Esophagus muscularis mucosa (tissue), 4 donors: ENCODE data around the gene NODAL. TPM values are rescaled to one million over a fixed set of nuclear protein-coding genes. Genes with fewer than 3 reads are reported as not detected.

Source experiments
- DNase-seq: peaks from one replicate; pipeline ENCODE4 v3.0.0-alpha.2; 2017; ENCODE audit errors: extremely low spot score
- H3K27ac ChIP-seq, 4 donors: fragments of 200-600 bp; sonication (generic); replicated peaks in 1 of 4; 1 replicate in 3 of 4; 2 replicates in 1 of 4; pipeline ENCODE4 v1.5.1; 2016 to 2019; ENCODE audit warnings: mild to moderate bottlenecking in 1 of 4
- H3K27me3 ChIP-seq, 4 donors: fragments of 200-600 bp; sonication (generic); one replicate each; pipeline versions ENCODE4 v1.5.1 to v1.6.0; 2016 to 2019
- H3K36me3 ChIP-seq, 4 donors: fragments of 200-600 bp; sonication (generic); one replicate each; pipeline ENCODE4 v1.5.1; 2016 to 2019
- H3K4me1 ChIP-seq, 4 donors: fragments of 200-600 bp; sonication (generic); one replicate each; pipeline ENCODE4 v1.5.1; 2016 to 2019
- H3K4me3 ChIP-seq, 4 donors: fragments of 200-600 bp; sonication (generic); 1 replicate in 2 of 4; 2 replicates in 2 of 4; pipeline ENCODE4 v1.5.1; 2016 to 2019; ENCODE audit warnings: mild to moderate bottlenecking in 4 of 4, moderate library complexity in 1 of 4
- H3K9me3 ChIP-seq, 4 donors: fragments of 200-600 bp; sonication (generic); 1 replicate in 3 of 4; 2 replicates in 1 of 4; pipeline ENCODE4 v1.5.1; 2016 to 2019
- CTCF ChIP-seq, 3 experiments: fragments of 200-600 bp in 2 of 3; fragments of 450-650 bp in 1 of 3; sonication (generic) in 2 of 3; IDR thresholded peaks; one replicate each; pipeline ENCODE4 v1.5.1; 2017 to 2019; ENCODE audit warnings: antibody characterized with exemption in 3 of 3, mild to moderate bottlenecking in 2 of 3, moderate library complexity in 1 of 3
- EP300 ChIP-seq: sonication (generic); formaldehyde crosslinking; IDR thresholded peaks from one replicate; pipeline ENCODE4 v1.6.1; 2017; ENCODE audit warnings: antibody characterized with exemption
- POLR2A ChIP-seq: fragments of 450-650 bp; IDR thresholded peaks from one replicate; pipeline ENCODE4 v1.6.1; 2017; ENCODE audit warnings: antibody characterized with exemption, moderate library complexity, mild to moderate bottlenecking, low read depth
- POLR2AphosphoS5 ChIP-seq, 2 donors: sonication (generic); formaldehyde crosslinking; IDR thresholded peaks; one replicate each; pipeline ENCODE4 v1.6.1; 2017; ENCODE audit warnings: antibody characterized with exemption in 2 of 2
- WGBS: methylation state at CpG from one replicate; pipeline ENCODE4 v1.1.5; 2018; 5-methylcytosine and 5-hydroxymethylcytosine counted together
- intact Hi-C: fragments of 100-400 bp; cut with DNase I; formaldehyde crosslinking; loops from one replicate; pipeline ENCODE4 v1.15.1; 2023
- total RNA-seq, 4 donors: library from RNA; depleted of rRNA; stranded (reverse); fragments of >200 nt; gene quantifications; one replicate each; pipeline versions ENCODE4 v1.1.0 to v1.2.1, GENCODE V29; 2016

Gene NODAL
- total RNA-seq, 4 donors from 2014 or later = not detected

GRCh38 chr10:70435241-70436085, 6.0 kb downstream of the NODAL start:
- Histone ChIP-seq H3K4me1 (peaks cover 30 to 43% (median 34%) of the 10 kb centered on the region in 4 donors), H3K27me3 (peaks cover 0 to 11% (median 3%) of the 10 kb centered on the region in 4 donors), H3K27ac (no peak overlapping the region), H3K9me3 (no peaks in the 10 kb centered on the region), H3K4me3 (no peak overlapping the region), H3K36me3 (peaks cover 0 to 8% (median 6%) of the 10 kb centered on the region in 4 donors)
- intact Hi-C loops = no loop called here
- DNase-seq = no peak
- TF ChIP-seq POLR2A = no peak
- TF ChIP-seq EP300 = no peak
- no peak for TF ChIP-seq POLR2AphosphoS5 (IDR thresholded peaks at IDR 0.05)
- no peak for TF ChIP-seq CTCF (IDR thresholded peaks at IDR 0.05)
- 91% methylated on average over 14 of the region's 19 CpGs for WGBS

GRCh38 chr10:70433581-70434280, 7.8 kb downstream of the NODAL start:
- intact Hi-C loops = no loop called here
- Histone ChIP-seq H3K4me3 (no peak overlapping the region), H3K4me1 (peaks cover 36 to 50% (median 41%) of the 10 kb centered on the region in 4 donors), H3K9me3 (no peaks in the 10 kb centered on the region), H3K36me3 (peaks cover under 1 to 20% (median 14%) of the 10 kb centered on the region in 4 donors), H3K27ac (no peak overlapping the region), H3K27me3 (no peaks in the 10 kb centered on the region)
- TF ChIP-seq CTCF (IDR thresholded peaks at IDR 0.05) = no peak
- TF ChIP-seq EP300 = no peak
- TF ChIP-seq POLR2A = no peak
- TF ChIP-seq POLR2AphosphoS5 (IDR thresholded peaks at IDR 0.05) = no peak
- WGBS = 84% methylated on average over 9 of the region's 9 CpGs
- DNase-seq = no peak

- DNase-seq = no peak
- H3K27ac ChIP-seq = peak overlapping the region in 2 of 4 donors; percentile 82 to 86
- no peak overlapping the region for H3K4me3 ChIP-seq
- no peaks in the 10 kb centered on the region for H3K27me3 ChIP-seq
- TF ChIP-seq CTCF (IDR thresholded peaks at IDR 0.05) (no peak), POLR2A (no peak), POLR2AphosphoS5 (IDR thresholded peaks at IDR 0.05) (no peak), EP300 (no peak)
- intact Hi-C loops = no loop called here
- H3K4me1 ChIP-seq = peaks cover 36 to 50% (median 41%) of the 10 kb centered on the region in 4 donors
- peaks cover 6 to 30% (median 25%) of the 10 kb centered on the region in 4 donors for H3K36me3 ChIP-seq
- H3K9me3 ChIP-seq = no peaks in the 10 kb centered on the region
- WGBS = 79% methylated on average over 6 of the region's 6 CpGs
Measured at GRCh38 chr10:70432561-70433263, 8.8 kb downstream of the NODAL start.

GRCh38 chr10:70432101-70432500, 9.4 kb downstream of the NODAL start:
- DNase-seq = no peak
- Histone ChIP-seq H3K9me3 (no peaks in the 10 kb centered on the region), H3K4me1 (peaks cover 36 to 50% (median 41%) of the 10 kb centered on the region in 4 donors), H3K36me3 (peaks cover 6 to 36% (median 30%) of the 10 kb centered on the region in 4 donors), H3K27me3 (no peaks in the 10 kb centered on the region), H3K4me3 (no peak overlapping the region), H3K27ac (peak overlapping the region; percentile 75 to 86 (median 80))
- intact Hi-C loops = no loop called here
- TF ChIP-seq CTCF (IDR thresholded peaks at IDR 0.05) (no peak), POLR2AphosphoS5 (IDR thresholded peaks at IDR 0.05) (peak in 1 of 2 donors; percentile 16)
- 100% methylated on average over 1 of the region's 4 CpGs for WGBS
